ENCODE results near the gene HES2. TPM values are rescaled to one million over a fixed set of nuclear protein-coding genes. Genes with fewer than 3 reads are reported as not detected.
"Not testable (repeated sequence)": the region's sequence is repeated elsewhere in the genome, so short reads cannot be mapped to it uniquely, and the experiment has no call there.

The HES2 gene
- polyA plus RNA-seq, 2 of the 4 experiments (the other 2 are of a cell fraction), result 0.75 to 1.8 TPM

GRCh38 chr1:6459850-6460265, 40.1 kb upstream of the HES2 start:
- FAIRE-seq (no peak), ATAC-seq (no peak), DNase-seq (ENCODE audit: low read depth in 1 of 2, low spot score in 1 of 2) (no peak)
- no peaks in the 10 kb centered on the region; the same call in 2 of the 3 replicates for H3K4me1 ChIP-seq
- WGBS (ENCODE audit: missing lambda C conversion rate), result 83% methylated on average over 14 of the region's 18 CpGs
- TF ChIP-seq PBX3 (IDR thresholded peaks at IDR 0.05) (no peak), HOXB5 (CRISPR knock-in tag; IDR thresholded peaks at IDR 0.05) (no peak), HEYL (CRISPR knock-in tag; IDR thresholded peaks at IDR 0.05) (no peak)
- ChIA-PET POLR2A (no interaction called here), CTCF (interaction anchor here (1.2 to 1.7 kb wide), 4 partner anchors 14 to 117 kb away, joined by 3 to 5 read pairs (median 4); no protein-coding TSS in a partner anchor)
- no peak overlapping the region for H3K4me3 ChIP-seq
- no peak overlapping the region for H3K4me2 ChIP-seq
- H3K27ac ChIP-seq, result no peak overlapping the region
- no peaks in the 10 kb centered on the region for H3K9me3 ChIP-seq

GRCh38 chr1:6456800-6457466, 37.2 kb upstream of the HES2 start:
- H3K9me3 ChIP-seq, result no peaks in the 10 kb centered on the region
- H3K4me3 ChIP-seq, result no peak overlapping the region
- POLR2A ChIA-PET, result no interaction called here
- no peak overlapping the region for H3K27ac ChIP-seq
- FAIRE-seq (no peak), DNase-seq (ENCODE audit: low read depth in 1 of 2, low spot score in 1 of 2) (no peak), ATAC-seq (peak; percentile 23 to 57; a peak in 3 of 6 replicates)
- no peaks in the 10 kb centered on the region for H3K4me1 ChIP-seq
- WGBS (ENCODE audit: missing lambda C conversion rate), result 81% methylated on average over 3 of the region's 11 CpGs
- H3K4me2 ChIP-seq, result no peak overlapping the region
- CTCF ChIA-PET, result interaction anchor here (0.7 kb wide), 1 partner anchor 95 kb away, joined by 3 read pairs; no protein-coding TSS in a partner anchor
- TF ChIP-seq RNF2 (IDR thresholded peaks at IDR 0.05; ENCODE audit: borderline replicate concordance, low read depth) (no peak), RARB (CRISPR knock-in tag; IDR thresholded peaks at IDR 0.05) (no peak), RCOR1 (IDR thresholded peaks at IDR 0.05; ENCODE audit: low read depth, low read length) (no peak), CTCF (IDR thresholded peaks at IDR 0.05) (no peak), CEBPB (IDR thresholded peaks at IDR 0.05) (no peak), POLR2AphosphoS2 (conservative IDR thresholded peaks at IDR 0.05; ENCODE audit: low read length) (no peak), MAX (IDR thresholded peaks at IDR 0.05) (no peak), MYC (IDR thresholded peaks at IDR 0.05; ENCODE audit: borderline replicate concordance, low read length) (no peak), ZC3H11A (IDR thresholded peaks at IDR 0.05) (no peak), FOXS1 (CRISPR knock-in tag; IDR thresholded peaks at IDR 0.05) (no peak), SREBF2 (IDR thresholded peaks at IDR 0.05) (no peak), ESRRA (IDR thresholded peaks at IDR 0.05; ENCODE audit: borderline replicate concordance, low read length) (no peak), CBX2 (IDR thresholded peaks at IDR 0.05; ENCODE audit: borderline replicate concordance, low read depth) (no peak), TP53 (CRISPR knock-in tag; IDR thresholded peaks at IDR 0.05) (no peak), ATOH8 (CRISPR knock-in tag; IDR thresholded peaks at IDR 0.05; ENCODE audit: low read depth) (no peak), SMC3 (IDR thresholded peaks at IDR 0.05) (no peak), PBX3 (IDR thresholded peaks at IDR 0.05) (no peak)
- TF ChIP-seq, protein P1, sequence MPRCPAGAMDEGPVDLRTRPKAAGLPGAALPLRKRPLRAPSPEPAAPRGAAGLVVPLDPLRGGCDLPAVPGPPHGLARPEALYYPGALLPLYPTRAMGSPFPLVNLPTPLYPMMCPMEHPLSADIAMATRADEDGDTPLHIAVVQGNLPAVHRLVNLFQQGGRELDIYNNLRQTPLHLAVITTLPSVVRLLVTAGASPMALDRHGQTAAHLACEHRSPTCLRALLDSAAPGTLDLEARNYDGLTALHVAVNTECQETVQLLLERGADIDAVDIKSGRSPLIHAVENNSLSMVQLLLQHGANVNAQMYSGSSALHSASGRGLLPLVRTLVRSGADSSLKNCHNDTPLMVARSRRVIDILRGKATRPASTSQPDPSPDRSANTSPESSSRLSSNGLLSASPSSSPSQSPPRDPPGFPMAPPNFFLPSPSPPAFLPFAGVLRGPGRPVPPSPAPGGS (IDR thresholded peaks at IDR 0.05), result no peak

DNA sequence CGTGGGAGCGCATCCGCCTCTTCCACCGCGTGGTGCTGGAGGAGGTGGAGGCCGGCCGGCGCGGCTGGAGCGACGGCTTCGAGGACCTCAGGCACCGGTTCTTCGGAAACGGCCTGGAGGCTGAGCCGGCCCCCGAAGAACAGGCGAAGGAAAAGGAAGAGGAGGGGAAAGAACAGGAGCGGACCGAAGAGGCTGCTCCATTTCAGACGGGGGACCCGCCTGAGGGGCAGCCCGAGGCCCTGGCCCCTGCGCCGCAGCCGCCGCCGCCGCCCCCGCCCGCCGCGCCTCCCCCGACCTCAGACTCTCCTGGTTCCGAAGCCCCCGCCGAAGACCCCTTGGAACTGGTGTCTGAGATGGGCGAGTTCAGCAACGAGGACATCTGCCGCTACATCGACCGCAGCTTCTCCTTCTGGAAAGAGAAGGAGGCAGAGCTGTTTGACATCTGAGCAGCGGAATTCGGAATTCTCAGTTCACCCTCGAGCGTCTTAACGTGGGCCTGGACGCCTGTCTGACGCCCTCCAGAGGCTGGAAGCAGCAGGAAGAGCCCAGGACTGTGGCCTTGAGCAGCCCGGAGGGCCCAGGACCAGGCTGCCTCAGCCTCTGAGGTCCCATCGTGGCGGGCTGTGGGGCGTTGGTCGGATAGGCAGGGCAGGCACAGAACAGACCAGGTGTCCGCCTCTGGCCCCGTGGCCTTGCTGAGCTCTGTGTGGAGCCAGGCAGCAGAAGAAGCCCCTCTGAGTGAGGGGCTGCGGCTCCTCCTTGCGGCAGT, 36.2 kb upstream of the HES2 start:
- not testable (repeated sequence) for FAIRE-seq
- CTCF ChIA-PET, result interaction anchor here (1.0 to 1.1 kb wide), 2 partner anchors 10 to 16 kb away, joined by 3 read pairs; no protein-coding TSS in a partner anchor

More for the DNA sequence above, 36.2 kb upstream of the HES2 start:
- H3K4me2 ChIP-seq; DNase-seq (ENCODE audit: low read depth in 1 of 2, low spot score in 1 of 2); POLR2A ChIA-PET; H3K27ac ChIP-seq; H3K4me3 ChIP-seq; H3K9me3 ChIP-seq; H3K4me1 ChIP-seq: not testable (repeated sequence)
- peak in 1 of 2 experiments; percentile 54; a peak in 3 of 6 replicates for ATAC-seq
- WGBS (ENCODE audit: missing lambda C conversion rate), result 65% methylated on average over 18 of the region's 58 CpGs

Data from A549 (cell line).